GM12874 (cell line): ENCODE data around the gene SUPT3H.

Experiments
- CTCF ChIP-seq: IDR thresholded peaks from 2 replicates; pipeline ENCODE4 v1.5.1; 2011; ENCODE audit warnings: low read depth, mild to moderate bottlenecking, control low read depth, low read length, moderate library complexity; ENCODE audit not compliant: insufficient read depth

Gene SUPT3H

DNA sequence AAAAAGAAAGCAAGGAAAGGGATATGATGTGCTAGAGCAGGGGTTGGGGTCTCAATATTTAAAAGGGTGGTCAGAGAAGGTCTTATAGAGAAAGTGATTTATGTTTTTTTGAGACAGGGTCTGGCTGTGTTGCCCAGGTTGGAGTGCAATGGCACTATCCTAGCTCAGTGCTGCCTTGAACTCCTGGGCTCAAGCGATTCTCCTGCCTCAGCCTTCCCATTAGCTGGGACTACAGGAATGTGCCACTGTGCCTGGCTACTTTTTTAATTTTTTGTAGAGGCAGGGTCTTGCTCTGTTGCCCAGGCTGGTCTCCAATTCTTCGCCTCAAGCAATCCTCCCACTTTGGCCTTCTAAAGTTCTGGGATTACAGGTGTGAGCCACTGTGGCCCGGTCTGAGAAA is 557.0 kb downstream of the SUPT3H start:
- no peak for TF ChIP-seq CTCF

DNA sequence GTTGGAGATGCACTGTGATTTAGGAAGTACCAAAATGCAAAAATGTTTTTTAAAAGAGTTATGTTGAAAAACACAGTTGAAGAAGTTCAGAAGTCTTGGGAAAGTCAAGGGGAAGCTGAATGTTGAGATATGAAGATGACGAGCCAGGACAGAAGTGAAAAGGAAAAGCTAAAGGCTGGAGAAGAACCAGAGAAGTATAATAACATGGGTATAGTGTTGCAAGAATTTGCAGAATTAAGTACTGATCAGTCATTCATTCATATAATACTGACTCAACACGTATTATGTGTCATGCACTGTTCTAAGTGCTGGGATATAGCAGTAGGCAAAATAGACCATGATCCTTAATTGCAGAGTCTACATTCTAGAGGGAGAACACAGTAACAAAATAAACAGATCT is 557.4 kb downstream of the SUPT3H start:
- TF ChIP-seq CTCF: no peak

- no peak for TF ChIP-seq CTCF
Observed at GRCh38 chr6:44811456-44811855, 566.3 kb downstream of the SUPT3H start.

- no peak for TF ChIP-seq CTCF
Observed at GRCh38 chr6:44809258-44809657, 568.5 kb downstream of the SUPT3H start.

- TF ChIP-seq CTCF: no peak
Observed at GRCh38 chr6:44808148-44808547, 569.6 kb downstream of the SUPT3H start.

GRCh38 chr6:44806656-44807055 is 571.1 kb downstream of the SUPT3H start:
- TF ChIP-seq CTCF: no peak

GRCh38 chr6:44805238-44805846 is 572.4 kb downstream of the SUPT3H start:
- TF ChIP-seq CTCF: no peak
